Neural progenitor cell (in vitro differentiated cells): ENCODE results near the gene KLK7.

Experiments used
- CTCF ChIP-seq: fragments of 200-600 bp; sonication (generic); IDR thresholded peaks from 2 replicates; pipeline ENCODE4 v1.5.1; 2017; ENCODE audit warnings: antibody characterized with exemption, mild to moderate bottlenecking
- EZH2 ChIP-seq: fragments of 200-600 bp; sonication (generic); IDR thresholded peaks from 2 replicates; pipeline ENCODE4 v1.6.1; 2017; ENCODE audit warnings: antibody characterized with exemption, mild to moderate bottlenecking, moderate library complexity

DNA sequence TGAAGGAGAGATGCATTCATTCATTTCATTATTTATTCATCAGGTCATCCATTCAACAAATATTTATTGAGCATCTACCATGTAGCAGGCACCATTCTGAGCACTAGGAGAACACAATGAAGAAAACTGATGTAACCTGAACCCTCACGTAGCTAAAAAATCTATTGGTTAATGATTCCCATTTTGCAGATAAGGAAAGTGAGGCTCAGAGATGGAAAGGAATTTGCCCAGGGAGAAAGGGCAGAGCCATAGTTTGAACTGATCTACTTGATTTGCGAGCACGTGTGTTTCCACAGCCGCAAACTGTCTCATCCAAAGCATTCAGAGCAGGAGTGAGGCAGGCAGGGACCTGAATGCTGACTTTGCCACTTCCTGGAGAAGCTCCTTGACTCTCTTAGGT is 15.0 kb upstream of the KLK7 start:
- no peak for TF ChIP-seq CTCF
- no peak for TF ChIP-seq EZH2
